Astrocyte of the cerebellum (primary cell): ENCODE data around the gene CNTROB.
"Not testable (repeated sequence)": the region's sequence is repeated elsewhere in the genome, so short reads cannot be mapped to it uniquely, and the experiment has no call there.

Source experiments
- DNase-seq: peaks from one replicate; pipeline ENCODE4 v3.0.0-alpha.2; 2011; ENCODE audit warnings: low read depth
- H3K4me3 ChIP-seq: 2 replicates; pipeline ENCODE4 v1.5.1; 2011; ENCODE audit warnings: mild to moderate bottlenecking, low read depth, low read length, moderate library complexity
- CTCF ChIP-seq: IDR thresholded peaks from 2 replicates; pipeline ENCODE4 v1.5.1; 2012; ENCODE audit warnings: low read length, low read depth, moderate library complexity, mild to moderate bottlenecking; ENCODE audit errors: missing control alignments
- in situ Hi-C: cut with HindIII; loops from 2 replicates; pipeline ENCODE4 v1.10.0; 2017; ENCODE audit warnings: low sequenced_read_pairs

CNTROB gene

GRCh38 chr17:7951143-7951792 is 19.3 kb downstream of the CNTROB start:
- DNase-seq, result no peak
- H3K4me3 ChIP-seq, result no peak overlapping the region
- TF ChIP-seq CTCF, result no peak
- in situ Hi-C loops, result no loop called here

- H3K4me3 ChIP-seq, DNase-seq, in situ Hi-C loops: not testable (repeated sequence)
Observed at GRCh38 chr17:7953266-7953665, 21.3 kb downstream of the CNTROB start.

- TF ChIP-seq CTCF, result no peak
- H3K4me3 ChIP-seq, result no peak overlapping the region
- no peak for DNase-seq
- in situ Hi-C loops, result no loop called here
Observed at GRCh38 chr17:7955414-7956227, 23.6 kb downstream of the CNTROB start.

GRCh38 chr17:7956228-7956965 is 24.4 kb downstream of the CNTROB start:
- TF ChIP-seq CTCF, result no peak
- no peak overlapping the region for H3K4me3 ChIP-seq
- DNase-seq, result no peak
- in situ Hi-C loops, result no loop called here

- TF ChIP-seq CTCF, result no peak
- no peak overlapping the region for H3K4me3 ChIP-seq
- in situ Hi-C loops, result no loop called here
- no peak for DNase-seq
Observed at GRCh38 chr17:7959503-7960253, 27.7 kb downstream of the CNTROB start.

GRCh38 chr17:7961421-7961820 is 29.4 kb downstream of the CNTROB start:
- in situ Hi-C loops, result no loop called here

More at GRCh38 chr17:7961421-7961820, 29.4 kb downstream of the CNTROB start:
- H3K4me3 ChIP-seq, result no peak overlapping the region
- DNase-seq, result no peak
- TF ChIP-seq CTCF, result no peak
